Measurements from ENCODE around the gene SHCBP1.

- TF ChIP-seq CTCF (IDR thresholded peaks at IDR 0.05) (no peak), EZH2 (IDR thresholded peaks at IDR 0.05; ENCODE audit: borderline replicate concordance, insufficient read depth, low read depth, low read length, poor library complexity, severe bottlenecking) (no peak)
Measured at GRCh38 chr16:46549477-46549876, 71.7 kb downstream of the SHCBP1 start.
